ENCODE data around the gene SH2D3C.
"Not testable (repeated sequence)": the region's sequence is repeated elsewhere in the genome, so short reads cannot be mapped to it uniquely, and the experiment has no call there.

Gene SH2D3C

GRCh38 chr9:127785023-127785932, 6.8 kb upstream of the SH2D3C start:
- peak overlapping the region; percentile 58 for H3K4me2 ChIP-seq (ENCODE audit: low read depth, low read length, poor library complexity, severe bottlenecking)
- H4K20me1 ChIP-seq (ENCODE audit: low read depth, low read length), result peaks cover 22% of the 10 kb centered on the region; the same call in 1 of the 2 replicates
- H3F3A ChIP-seq (ENCODE audit: insufficient read depth), result peaks cover 13% of the 10 kb centered on the region
- peak overlapping the region; percentile 96 for H3K9ac ChIP-seq (ENCODE audit: low read length)
- no peaks in the 10 kb centered on the region for H3K9me2 ChIP-seq (replicated peaks; ENCODE audit: insufficient read depth, low read length)
- H3K27ac ChIP-seq (ENCODE audit: low read depth, low read length), result peak overlapping the region; percentile 85
- H3K9me3 ChIP-seq (ENCODE audit: insufficient read depth, low read length), result no peaks in the 10 kb centered on the region
- peak overlapping the region; percentile 6 for H2AFZ ChIP-seq (ENCODE audit: low read depth, low read length, severe bottlenecking)
- TF ChIP-seq EZH2phosphoT487 (conservative IDR thresholded peaks at IDR 0.05; ENCODE audit: low read length) (no peak), CTCF (IDR thresholded peaks at IDR 0.05; ENCODE audit: insufficient read depth, low read length, poor library complexity, severe bottlenecking) (peak; percentile 80)
- H3K4me3 ChIP-seq (ENCODE audit: insufficient read depth, low read length, poor library complexity, severe bottlenecking), result peak overlapping the region; percentile 96
- peaks cover 43% of the 10 kb centered on the region for H3K79me2 ChIP-seq (ENCODE audit: insufficient read depth, low read length)
- peaks cover 18% of the 10 kb centered on the region; the same call in 1 of the 2 replicates for H3K36me3 ChIP-seq (ENCODE audit: low read length)
- H3K27me3 ChIP-seq (ENCODE audit: low read length), result no peaks in the 10 kb centered on the region

GRCh38 chr9:127783111-127784008, 4.9 kb upstream of the SH2D3C start:
- peaks cover 13% of the 10 kb centered on the region; the same call in 1 of the 2 replicates for H4K20me1 ChIP-seq (ENCODE audit: low read depth, low read length)
- 0 out of 2 replicates have a peak, but pooled peaks cover 7% of the 10 kb centered on the region for H3K36me3 ChIP-seq (ENCODE audit: low read length)
- no peak overlapping the region for H3K4me3 ChIP-seq (ENCODE audit: insufficient read depth, low read length, poor library complexity, severe bottlenecking)
- no peaks in the 10 kb centered on the region for H3K9me3 ChIP-seq (ENCODE audit: insufficient read depth, low read length)
- H3K9me2 ChIP-seq (replicated peaks; ENCODE audit: insufficient read depth, low read length), result no peaks in the 10 kb centered on the region
- H3K9ac ChIP-seq (ENCODE audit: low read length), result peak overlapping the region; percentile 32
- no peak overlapping the region for H2AFZ ChIP-seq (ENCODE audit: low read depth, low read length, severe bottlenecking)
- H3K4me2 ChIP-seq (ENCODE audit: low read depth, low read length, poor library complexity, severe bottlenecking), result peak overlapping the region; percentile 16
- no peak for TF ChIP-seq EZH2phosphoT487 (conservative IDR thresholded peaks at IDR 0.05; ENCODE audit: low read length)
- no peak for TF ChIP-seq CTCF (IDR thresholded peaks at IDR 0.05; ENCODE audit: insufficient read depth, low read length, poor library complexity, severe bottlenecking)
- peaks cover 25% of the 10 kb centered on the region for H3K79me2 ChIP-seq (ENCODE audit: insufficient read depth, low read length)
- H3F3A ChIP-seq (ENCODE audit: insufficient read depth), result peaks cover 32% of the 10 kb centered on the region
- no peaks in the 10 kb centered on the region for H3K27me3 ChIP-seq (ENCODE audit: low read length)
- H3K27ac ChIP-seq (ENCODE audit: low read depth, low read length), result peak overlapping the region; percentile 69

GRCh38 chr9:127781806-127782205, 3.3 kb upstream of the SH2D3C start:
- Histone ChIP-seq H3K4me2 (ENCODE audit: low read depth, low read length, poor library complexity, severe bottlenecking) (no peak overlapping the region), H3K36me3 (ENCODE audit: low read length) (0 out of 2 replicates have a peak, but pooled peaks cover under 1% of the 10 kb centered on the region), H2AFZ (ENCODE audit: low read depth, low read length, severe bottlenecking) (no peak overlapping the region), H3K4me3 (ENCODE audit: insufficient read depth, low read length, poor library complexity, severe bottlenecking) (no peak overlapping the region), H3K27ac (ENCODE audit: low read depth, low read length) (no peak overlapping the region), H3K9me3 (ENCODE audit: insufficient read depth, low read length) (no peaks in the 10 kb centered on the region), H3F3A (ENCODE audit: insufficient read depth) (peaks cover 44% of the 10 kb centered on the region), H3K27me3 (ENCODE audit: low read length) (no peaks in the 10 kb centered on the region), H3K79me2 (ENCODE audit: insufficient read depth, low read length) (peaks cover 18% of the 10 kb centered on the region), H3K9me2 (replicated peaks; ENCODE audit: insufficient read depth, low read length) (no peaks in the 10 kb centered on the region), H3K9ac (ENCODE audit: low read length) (no peak overlapping the region), H4K20me1 (ENCODE audit: low read depth, low read length) (peaks cover 3% of the 10 kb centered on the region; the same call in 1 of the 2 replicates)
- no peak for TF ChIP-seq CTCF (IDR thresholded peaks at IDR 0.05; ENCODE audit: insufficient read depth, low read length, poor library complexity, severe bottlenecking)
- TF ChIP-seq EZH2phosphoT487 (conservative IDR thresholded peaks at IDR 0.05; ENCODE audit: low read length), result no peak

GRCh38 chr9:127780909-127781308, 2.4 kb upstream of the SH2D3C start:
- not testable (repeated sequence) for H4K20me1 ChIP-seq (ENCODE audit: low read depth, low read length); H2AFZ ChIP-seq (ENCODE audit: low read depth, low read length, severe bottlenecking); H3K9me2 ChIP-seq (replicated peaks; ENCODE audit: insufficient read depth, low read length); H3K4me3 ChIP-seq (ENCODE audit: insufficient read depth, low read length, poor library complexity, severe bottlenecking); H3K4me2 ChIP-seq (ENCODE audit: low read depth, low read length, poor library complexity, severe bottlenecking); H3K9me3 ChIP-seq (ENCODE audit: insufficient read depth, low read length); H3K27me3 ChIP-seq (ENCODE audit: low read length); H3K9ac ChIP-seq (ENCODE audit: low read length); H3K36me3 ChIP-seq (ENCODE audit: low read length)
- peaks cover 48% of the 10 kb centered on the region for H3F3A ChIP-seq (ENCODE audit: insufficient read depth)
- H3K79me2 ChIP-seq (ENCODE audit: insufficient read depth, low read length), result peaks cover 14% of the 10 kb centered on the region
- H3K27ac ChIP-seq (ENCODE audit: low read depth, low read length), result 0 out of 2 replicates have a peak overlapping the region, but pooled peaks have one; percentile 96

Data from SU-DHL-6 (cell line).